Esophagus muscularis mucosa (tissue), 4 donors: ENCODE results near the gene CYP2W1. TPM values are rescaled to one million over a fixed set of nuclear protein-coding genes. Genes with fewer than 3 reads are reported as not detected.

Experiments used
- DNase-seq: peaks from one replicate; pipeline ENCODE4 v3.0.0-alpha.2; 2017; ENCODE audit errors: extremely low spot score
- H3K27ac ChIP-seq, 4 donors: fragments of 200-600 bp; sonication (generic); replicated peaks in 1 of 4; 1 replicate in 3 of 4; 2 replicates in 1 of 4; pipeline ENCODE4 v1.5.1; 2016 to 2019; ENCODE audit warnings: mild to moderate bottlenecking in 1 of 4
- H3K27me3 ChIP-seq, 4 donors: fragments of 200-600 bp; sonication (generic); one replicate each; pipeline versions ENCODE4 v1.5.1 to v1.6.0; 2016 to 2019
- H3K36me3 ChIP-seq, 4 donors: fragments of 200-600 bp; sonication (generic); one replicate each; pipeline ENCODE4 v1.5.1; 2016 to 2019
- H3K4me1 ChIP-seq, 4 donors: fragments of 200-600 bp; sonication (generic); one replicate each; pipeline ENCODE4 v1.5.1; 2016 to 2019
- H3K4me3 ChIP-seq, 4 donors: fragments of 200-600 bp; sonication (generic); 1 replicate in 2 of 4; 2 replicates in 2 of 4; pipeline ENCODE4 v1.5.1; 2016 to 2019; ENCODE audit warnings: mild to moderate bottlenecking in 4 of 4, moderate library complexity in 1 of 4
- H3K9me3 ChIP-seq, 4 donors: fragments of 200-600 bp; sonication (generic); 1 replicate in 3 of 4; 2 replicates in 1 of 4; pipeline ENCODE4 v1.5.1; 2016 to 2019
- EP300 ChIP-seq: sonication (generic); formaldehyde crosslinking; IDR thresholded peaks from one replicate; pipeline ENCODE4 v1.6.1; 2017; ENCODE audit warnings: antibody characterized with exemption
- POLR2A ChIP-seq: fragments of 450-650 bp; IDR thresholded peaks from one replicate; pipeline ENCODE4 v1.6.1; 2017; ENCODE audit warnings: antibody characterized with exemption, moderate library complexity, mild to moderate bottlenecking, low read depth
- POLR2AphosphoS5 ChIP-seq, 2 donors: sonication (generic); formaldehyde crosslinking; IDR thresholded peaks; one replicate each; pipeline ENCODE4 v1.6.1; 2017; ENCODE audit warnings: antibody characterized with exemption in 2 of 2
- WGBS: methylation state at CpG from one replicate; pipeline ENCODE4 v1.1.5; 2018; 5-methylcytosine and 5-hydroxymethylcytosine counted together
- intact Hi-C: fragments of 100-400 bp; cut with DNase I; formaldehyde crosslinking; loops from one replicate; pipeline ENCODE4 v1.15.1; 2023
- total RNA-seq, 4 donors: library from RNA; depleted of rRNA; stranded (reverse); fragments of >200 nt; gene quantifications; one replicate each; pipeline versions ENCODE4 v1.1.0 to v1.2.1, GENCODE V29; 2016
- TF ChIP-seq, protein P1 (sequence below), 3 experiments: fragments of 200-600 bp in 2 of 3; fragments of 450-650 bp in 1 of 3; sonication (generic) in 2 of 3; IDR thresholded peaks; one replicate each; pipeline ENCODE4 v1.5.1; 2017 to 2019; ENCODE audit warnings: antibody characterized with exemption in 3 of 3, mild to moderate bottlenecking in 2 of 3, moderate library complexity in 1 of 3

CYP2W1 gene
- total RNA-seq, 4 donors from 2014 or later = 0.23 to 0.66 TPM; not detected in 2

DNA sequence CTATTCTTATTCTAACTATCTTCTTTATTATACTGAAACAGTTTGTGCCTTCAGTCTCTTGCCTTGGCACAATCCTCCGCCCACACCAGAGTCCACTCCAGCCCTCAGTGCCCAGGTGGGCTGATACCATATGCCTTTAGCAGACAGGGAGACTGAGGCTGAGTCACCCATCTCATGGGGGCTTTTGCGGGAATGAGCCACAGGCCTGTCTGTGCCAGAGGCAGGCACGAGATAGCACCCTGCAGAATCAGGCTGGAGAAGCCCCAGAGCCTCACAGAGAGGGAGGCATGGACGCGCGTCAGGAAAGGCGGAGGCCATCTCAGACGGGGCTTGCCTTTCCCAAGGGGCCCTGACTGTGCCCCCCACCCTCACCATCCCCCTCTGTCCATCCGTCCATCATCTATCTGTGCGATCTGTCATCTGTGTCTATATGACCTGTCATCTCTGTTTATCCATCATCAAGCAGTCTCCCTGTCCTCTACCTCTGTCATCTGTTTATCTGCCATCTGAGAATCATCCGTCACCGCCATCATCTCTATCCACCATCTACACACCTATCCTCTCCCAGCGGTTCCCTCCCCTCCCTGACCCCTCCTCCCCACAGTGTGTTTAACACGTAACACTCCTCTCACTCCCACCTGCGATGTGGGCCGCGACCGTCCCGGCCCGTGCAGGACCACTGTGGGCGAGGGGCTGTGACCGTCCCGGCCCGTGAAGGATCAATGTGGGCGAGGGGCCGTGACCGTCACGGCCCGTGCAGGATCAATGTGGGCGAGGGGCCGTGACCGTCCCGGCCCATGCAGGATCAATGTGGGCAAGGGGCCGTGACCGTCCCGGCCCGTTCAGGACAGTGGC, 21.2 kb upstream of the CYP2W1 start:
- Histone ChIP-seq H3K4me1 (peaks cover 33 to 57% (median 52%) of the 10 kb centered on the region in 4 donors), H3K27ac (peak overlapping the region in 2 of 4 donors; percentile 18 to 39), H3K9me3 (no peaks in the 10 kb centered on the region), H3K27me3 (no peaks in the 10 kb centered on the region), H3K4me3 (no peak overlapping the region), H3K36me3 (peaks cover 0 to 5% (median 4%) of the 10 kb centered on the region in 4 donors)
- no peak for DNase-seq
- TF ChIP-seq POLR2A (no peak), EP300 (no peak), POLR2AphosphoS5 (IDR thresholded peaks at IDR 0.05) (no peak)
- TF ChIP-seq, protein P1, sequence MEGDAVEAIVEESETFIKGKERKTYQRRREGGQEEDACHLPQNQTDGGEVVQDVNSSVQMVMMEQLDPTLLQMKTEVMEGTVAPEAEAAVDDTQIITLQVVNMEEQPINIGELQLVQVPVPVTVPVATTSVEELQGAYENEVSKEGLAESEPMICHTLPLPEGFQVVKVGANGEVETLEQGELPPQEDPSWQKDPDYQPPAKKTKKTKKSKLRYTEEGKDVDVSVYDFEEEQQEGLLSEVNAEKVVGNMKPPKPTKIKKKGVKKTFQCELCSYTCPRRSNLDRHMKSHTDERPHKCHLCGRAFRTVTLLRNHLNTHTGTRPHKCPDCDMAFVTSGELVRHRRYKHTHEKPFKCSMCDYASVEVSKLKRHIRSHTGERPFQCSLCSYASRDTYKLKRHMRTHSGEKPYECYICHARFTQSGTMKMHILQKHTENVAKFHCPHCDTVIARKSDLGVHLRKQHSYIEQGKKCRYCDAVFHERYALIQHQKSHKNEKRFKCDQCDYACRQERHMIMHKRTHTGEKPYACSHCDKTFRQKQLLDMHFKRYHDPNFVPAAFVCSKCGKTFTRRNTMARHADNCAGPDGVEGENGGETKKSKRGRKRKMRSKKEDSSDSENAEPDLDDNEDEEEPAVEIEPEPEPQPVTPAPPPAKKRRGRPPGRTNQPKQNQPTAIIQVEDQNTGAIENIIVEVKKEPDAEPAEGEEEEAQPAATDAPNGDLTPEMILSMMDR (IDR thresholded peaks at IDR 0.05) = no peak
- intact Hi-C loops = no loop called here
- 89% methylated on average over 37 of the region's 37 CpGs for WGBS

DNA sequence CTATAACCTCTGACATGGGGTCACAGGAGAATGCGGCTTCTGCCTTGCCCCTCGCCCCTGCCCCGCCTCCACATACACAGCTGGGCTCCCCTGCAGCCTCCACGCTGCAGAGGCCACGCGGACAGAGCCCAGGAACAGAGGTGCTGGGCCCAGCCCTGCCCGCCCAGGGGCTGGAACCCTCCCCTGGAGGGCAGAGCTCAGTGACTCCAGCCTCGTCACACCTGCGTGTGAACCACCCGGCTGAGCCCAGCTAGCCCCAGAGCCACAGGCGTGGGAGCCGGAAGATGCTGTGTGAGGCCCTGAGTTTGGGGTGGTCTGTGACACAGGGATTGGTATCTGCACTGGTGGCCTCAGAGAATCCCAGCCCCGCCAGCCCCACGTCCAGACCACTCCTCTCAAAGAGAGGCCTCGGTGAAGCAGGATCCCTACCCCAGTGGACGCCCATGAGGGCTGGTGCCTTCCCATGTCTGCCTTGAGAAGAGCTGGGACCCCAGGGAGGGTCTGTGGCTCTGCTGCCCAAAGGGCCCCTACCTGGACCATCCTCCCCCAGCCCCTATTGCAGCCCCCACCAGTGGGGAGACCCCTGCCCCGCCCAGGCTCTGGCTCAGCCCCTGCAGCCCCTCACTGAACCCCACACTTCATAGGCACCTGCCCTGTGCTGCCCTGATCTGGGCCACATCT, 20.4 kb upstream of the CYP2W1 start:
- H3K4me3 ChIP-seq = no peak overlapping the region
- DNase-seq = no peak
- no peaks in the 10 kb centered on the region for H3K9me3 ChIP-seq
- TF ChIP-seq POLR2AphosphoS5 (IDR thresholded peaks at IDR 0.05) (no peak), EP300 (no peak), POLR2A (no peak)
- TF ChIP-seq, protein P1 (IDR thresholded peaks at IDR 0.05) = no peak
- peaks cover 33 to 60% (median 54%) of the 10 kb centered on the region in 4 donors for H3K4me1 ChIP-seq
- peaks cover 6 to 13% (median 11%) of the 10 kb centered on the region in 4 donors for H3K36me3 ChIP-seq
- H3K27ac ChIP-seq = peak overlapping the region in 2 of 4 donors; percentile 8 to 88
- no peaks in the 10 kb centered on the region for H3K27me3 ChIP-seq
- intact Hi-C loops = no loop called here
- WGBS = 94% methylated on average over 6 of the region's 17 CpGs

DNA sequence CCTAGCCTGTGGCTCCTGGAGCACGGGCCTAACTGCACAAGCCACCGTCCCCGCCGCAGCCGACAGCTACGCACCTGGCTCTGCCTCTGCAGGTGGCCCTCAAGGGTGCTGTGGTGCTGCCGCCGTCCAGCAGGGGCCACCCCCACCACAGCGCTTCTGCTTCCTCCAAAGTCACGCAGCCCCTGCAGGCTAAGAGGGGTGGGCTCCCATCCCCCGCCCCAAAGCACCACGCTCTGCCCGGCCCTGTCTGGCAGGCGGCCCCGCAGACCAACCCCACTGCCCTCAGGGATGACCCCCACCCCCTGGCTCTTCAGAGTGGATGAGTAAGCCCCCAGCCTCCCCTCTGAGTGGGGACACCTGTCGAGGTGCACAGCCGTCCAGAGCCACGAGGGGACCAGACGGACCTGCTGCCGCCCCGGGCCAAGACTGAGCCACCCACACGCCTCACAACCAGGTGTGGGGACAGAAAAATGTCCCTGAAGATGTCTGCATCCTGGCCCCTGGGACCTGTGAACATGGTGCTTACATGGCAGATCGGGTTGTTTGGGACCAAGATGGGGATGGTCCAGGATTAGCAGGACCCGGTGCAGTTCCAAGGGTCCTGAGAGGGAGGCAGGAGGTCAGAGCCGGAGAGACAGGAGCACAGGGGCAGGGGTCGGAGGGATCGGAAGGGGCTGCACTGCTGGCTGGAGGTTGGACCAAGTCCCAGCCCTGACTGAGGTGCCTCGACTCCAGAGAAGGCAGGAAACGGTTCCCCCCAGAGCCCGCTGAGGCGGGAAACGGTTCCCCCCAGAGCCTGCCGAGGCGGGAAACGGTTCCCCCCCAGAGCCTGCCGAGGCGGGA, 19.5 kb upstream of the CYP2W1 start:
- TF ChIP-seq POLR2A (no peak), POLR2AphosphoS5 (IDR thresholded peaks at IDR 0.05) (no peak), EP300 (no peak)
- TF ChIP-seq, protein P1 (IDR thresholded peaks at IDR 0.05) = no peak
- no peaks in the 10 kb centered on the region for H3K27me3 ChIP-seq
- H3K36me3 ChIP-seq = peaks cover 16 to 22% (median 20%) of the 10 kb centered on the region in 4 donors
- DNase-seq = no peak
- no peak overlapping the region for H3K4me3 ChIP-seq
- intact Hi-C loops = no loop called here
- H3K4me1 ChIP-seq = peaks cover 33 to 60% (median 54%) of the 10 kb centered on the region in 4 donors
- 32% methylated on average over 10 of the region's 37 CpGs for WGBS
- peak overlapping the region; percentile 80 to 93 (median 90) for H3K27ac ChIP-seq
- H3K9me3 ChIP-seq = no peaks in the 10 kb centered on the region

DNA sequence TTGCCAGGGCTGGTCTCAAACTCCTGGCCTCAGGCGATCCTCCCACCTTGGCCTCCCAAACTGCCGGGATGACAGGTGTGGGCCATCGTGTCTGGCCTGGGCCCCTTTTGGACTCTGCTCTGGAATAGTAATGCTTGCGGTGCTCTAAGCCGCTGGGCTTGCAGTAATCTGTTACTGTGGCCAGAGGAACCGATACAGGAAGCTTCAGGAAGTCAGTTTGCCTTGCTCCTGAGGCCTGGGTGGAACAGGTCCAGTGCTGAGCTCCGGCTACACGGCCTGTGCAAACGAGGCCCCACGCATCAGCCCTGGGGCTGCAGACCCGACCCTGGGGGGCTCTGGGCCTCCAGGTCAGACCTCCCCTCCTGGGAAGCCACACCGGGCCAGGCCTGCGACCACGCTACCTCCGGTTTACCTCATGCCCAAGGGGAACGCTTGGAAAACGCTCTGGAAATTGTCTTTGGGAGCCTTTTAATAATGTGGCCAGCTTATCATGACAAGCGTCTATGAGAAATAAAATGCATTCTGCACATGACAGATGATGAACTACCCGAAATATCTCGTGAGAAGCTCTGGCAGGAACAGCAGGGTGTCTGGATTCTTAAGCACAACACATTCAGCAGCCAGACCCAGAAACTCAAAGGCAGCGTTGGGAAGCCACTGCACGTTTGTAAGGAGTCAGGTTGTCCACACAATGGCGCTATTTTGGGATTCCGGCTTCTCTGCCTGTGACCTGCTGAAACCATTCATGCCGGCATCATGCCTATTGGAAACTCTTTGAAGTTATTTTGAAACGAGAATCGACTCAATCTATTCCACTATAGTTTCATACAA, 18.4 kb upstream of the CYP2W1 start:
- WGBS = 5% methylated on average over 10 of the region's 27 CpGs
- Histone ChIP-seq H3K36me3 (peaks cover 26 to 33% (median 32%) of the 10 kb centered on the region in 4 donors), H3K27ac (peak overlapping the region; percentile 80 to 93 (median 90)), H3K9me3 (no peaks in the 10 kb centered on the region), H3K27me3 (no peaks in the 10 kb centered on the region), H3K4me3 (peak overlapping the region; percentile 9 to 28 (median 22)), H3K4me1 (peaks cover 33 to 60% (median 54%) of the 10 kb centered on the region in 4 donors)
- intact Hi-C loops = no loop called here
- TF ChIP-seq POLR2AphosphoS5 (IDR thresholded peaks at IDR 0.05) (peak; percentile 72 to 81), POLR2A (no peak), EP300 (peak; percentile 18)
- TF ChIP-seq, protein P1 (IDR thresholded peaks at IDR 0.05) = peak; percentile 31 to 52 (median 48)
- DNase-seq = no peak
